ENCODE results near the gene FRAT1. TPM values are rescaled to one million over a fixed set of nuclear protein-coding genes. Genes with fewer than 3 reads are reported as not detected.
A peak's percentile ranks its signal among the peaks of the same experiment; 100 is the strongest.

FRAT1 gene
- total and polyA plus RNA-seq, 8 donors: 2.4 to 10.8 (median 3.3) TPM

GRCh38 chr10:97312897-97313296 lies 6.2 kb upstream of the FRAT1 start:
- Histone ChIP-seq H3K27me3 (no peaks in the 10 kb centered on the region), H3K4me3 (no peak overlapping the region), H3K9me3 (no peaks in the 10 kb centered on the region), H3K36me3 (no peaks in the 10 kb centered on the region), H3K4me1 (peaks cover 0 to 30% of the 10 kb centered on the region in 2 donors), H3K27ac (no peak overlapping the region)
- DNase-seq (no peak), ATAC-seq (no peak)
- intact Hi-C loops (cut with DNase I): no loop called here
- TF ChIP-seq, protein P1, sequence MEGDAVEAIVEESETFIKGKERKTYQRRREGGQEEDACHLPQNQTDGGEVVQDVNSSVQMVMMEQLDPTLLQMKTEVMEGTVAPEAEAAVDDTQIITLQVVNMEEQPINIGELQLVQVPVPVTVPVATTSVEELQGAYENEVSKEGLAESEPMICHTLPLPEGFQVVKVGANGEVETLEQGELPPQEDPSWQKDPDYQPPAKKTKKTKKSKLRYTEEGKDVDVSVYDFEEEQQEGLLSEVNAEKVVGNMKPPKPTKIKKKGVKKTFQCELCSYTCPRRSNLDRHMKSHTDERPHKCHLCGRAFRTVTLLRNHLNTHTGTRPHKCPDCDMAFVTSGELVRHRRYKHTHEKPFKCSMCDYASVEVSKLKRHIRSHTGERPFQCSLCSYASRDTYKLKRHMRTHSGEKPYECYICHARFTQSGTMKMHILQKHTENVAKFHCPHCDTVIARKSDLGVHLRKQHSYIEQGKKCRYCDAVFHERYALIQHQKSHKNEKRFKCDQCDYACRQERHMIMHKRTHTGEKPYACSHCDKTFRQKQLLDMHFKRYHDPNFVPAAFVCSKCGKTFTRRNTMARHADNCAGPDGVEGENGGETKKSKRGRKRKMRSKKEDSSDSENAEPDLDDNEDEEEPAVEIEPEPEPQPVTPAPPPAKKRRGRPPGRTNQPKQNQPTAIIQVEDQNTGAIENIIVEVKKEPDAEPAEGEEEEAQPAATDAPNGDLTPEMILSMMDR (IDR thresholded peaks at IDR 0.05): no peak

- intact Hi-C loops (cut with DNase I): no loop called here
- H3K9me3 ChIP-seq: no peaks in the 10 kb centered on the region
These were observed 4.4 kb upstream of the FRAT1 start for GRCh38 chr10:97314671-97315070.

GRCh38 chr10:97319671-97320479 lies 804 bp downstream of the FRAT1 start:
- H3K27ac ChIP-seq: peak overlapping the region; percentile 97 to 100
- TF ChIP-seq, protein P1 (IDR thresholded peaks at IDR 0.05): peak in 1 of 2 donors; percentile 11
- H3K4me3 ChIP-seq: peak overlapping the region; percentile 66 to 81
- ATAC-seq (peak; percentile 55), DNase-seq (peak in 2 of 4 donors; percentile 76 to 92)
- H3K4me1 ChIP-seq: peaks cover 11 to 56% of the 10 kb centered on the region in 2 donors
- H3K9me3 ChIP-seq: no peaks in the 10 kb centered on the region
- no peaks in the 10 kb centered on the region for H3K27me3 ChIP-seq
- intact Hi-C loops (cut with DNase I): no loop called here
- H3K36me3 ChIP-seq: no peaks in the 10 kb centered on the region

More at GRCh38 chr10:97314671-97315070, 4.4 kb upstream of the FRAT1 start:
- peaks cover 0 to 33% of the 10 kb centered on the region in 2 donors for H3K4me1 ChIP-seq
- no peaks in the 10 kb centered on the region for H3K36me3 ChIP-seq
- TF ChIP-seq, protein P1 (IDR thresholded peaks at IDR 0.05): no peak
- no peaks in the 10 kb centered on the region for H3K27me3 ChIP-seq
- ATAC-seq (no peak), DNase-seq (no peak)
- H3K4me3 ChIP-seq: no peak overlapping the region
- H3K27ac ChIP-seq: peak overlapping the region in 1 of 2 donors; percentile 18

DNA sequence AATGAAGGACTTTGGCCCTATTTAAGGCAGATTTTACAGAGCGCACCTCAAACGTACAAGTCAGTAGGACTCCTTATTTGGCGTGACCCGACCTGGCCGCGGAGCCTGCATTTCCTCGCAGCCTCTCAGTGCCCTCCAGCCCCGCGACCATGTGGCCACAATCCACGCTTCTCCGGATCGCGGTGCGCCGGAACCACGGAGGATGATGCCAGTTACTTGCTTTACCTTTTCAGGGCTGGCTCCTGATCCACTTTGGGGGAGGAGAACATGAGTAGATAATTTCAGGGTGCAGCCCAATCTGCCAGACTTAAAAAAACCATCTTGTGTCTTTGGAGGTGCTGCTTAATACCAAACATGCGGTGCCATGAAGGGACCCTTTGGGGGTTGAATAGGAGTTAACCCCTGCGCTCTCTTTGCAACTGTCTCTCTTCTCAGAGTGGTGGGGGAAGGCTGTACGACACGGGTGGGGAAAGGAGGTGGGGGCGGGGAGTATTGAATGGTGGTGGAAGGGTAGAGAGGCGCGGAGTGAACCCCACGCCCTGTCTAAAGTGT lies 1.5 kb downstream of the FRAT1 start:
- intact Hi-C loops (cut with DNase I): no loop called here
- no peaks in the 10 kb centered on the region for H3K36me3 ChIP-seq
- TF ChIP-seq, protein P1 (IDR thresholded peaks at IDR 0.05): no peak
- H3K4me1 ChIP-seq: peaks cover 11 to 51% of the 10 kb centered on the region in 2 donors
- DNase-seq (peak in 2 of 4 donors; percentile 44 to 87), ATAC-seq (peak; percentile 23)
- peak overlapping the region; percentile 97 to 100 for H3K27ac ChIP-seq
- H3K27me3 ChIP-seq: no peaks in the 10 kb centered on the region
- peak overlapping the region; percentile 66 to 81 for H3K4me3 ChIP-seq
- no peaks in the 10 kb centered on the region for H3K9me3 ChIP-seq
